OCI-LY1 (cell line): ENCODE results near the gene FGF14.

Experiments used
- H2AFZ ChIP-seq: fragments of 200-600 bp; sonication (generic), shearing (Covaris generic); 2 replicates; pipeline ENCODE4 v1.6.0; 2014; ENCODE audit warnings: antibody characterized with exemption, mild to moderate bottlenecking, low read length
- H3F3A ChIP-seq: fragments of 200-600 bp; sonication (generic), shearing (Covaris generic); 2 replicates; pipeline ENCODE4 v1.6.0; 2014; ENCODE audit warnings: mild to moderate bottlenecking, antibody characterized with exemption, low read length, moderate library complexity; ENCODE audit not compliant: insufficient read depth
- H3K27ac ChIP-seq: fragments of 200-600 bp; sonication (generic); 2 replicates; pipeline ENCODE4 v1.5.1; 2014; ENCODE audit warnings: low read length, mixed run types, mild to moderate bottlenecking, low read depth; ENCODE audit not compliant: poor library complexity, severe bottlenecking
- H3K27me3 ChIP-seq: fragments of 200-600 bp; sonication (generic); 2 replicates; pipeline ENCODE4 v1.6.0; 2014; ENCODE audit warnings: antibody characterized with exemption, mild to moderate bottlenecking, low read length, moderate library complexity; ENCODE audit not compliant: insufficient read depth
- H3K36me3 ChIP-seq: fragments of 200-600 bp; sonication (generic); 2 replicates; pipeline ENCODE4 v1.6.1; 2014; ENCODE audit warnings: mild to moderate bottlenecking, antibody characterized with exemption, low read length, moderate library complexity, mixed read lengths; ENCODE audit not compliant: insufficient read depth
- H3K4me1 ChIP-seq: fragments of 200-600 bp; sonication (generic); 2 replicates; pipeline ENCODE4 v1.5.1; 2014; ENCODE audit warnings: mild to moderate bottlenecking, low read length, moderate library complexity; ENCODE audit not compliant: insufficient read depth, severe bottlenecking
- H3K4me2 ChIP-seq: fragments of 200-600 bp; sonication (generic), shearing (Covaris generic); 2 replicates; pipeline ENCODE4 v1.6.1; 2014; ENCODE audit warnings: low read length
- H3K4me3 ChIP-seq: fragments of 200-600 bp; sonication (generic); 2 replicates; pipeline ENCODE4 v1.5.1; 2014; ENCODE audit warnings: low read length, low read depth, mild to moderate bottlenecking, mixed read lengths; ENCODE audit not compliant: poor library complexity, severe bottlenecking
- H3K79me2 ChIP-seq: fragments of 200-600 bp; shearing (Covaris generic); 2 replicates; pipeline ENCODE4 v1.6.1; 2016; ENCODE audit warnings: mixed run types, low read length, mixed read lengths; ENCODE audit not compliant: insufficient read depth
- H3K9ac ChIP-seq: fragments of 200-600 bp; sonication (generic), shearing (Covaris generic); 2 replicates; pipeline ENCODE4 v1.6.1; 2014; ENCODE audit warnings: mild to moderate bottlenecking, low read length, mixed read lengths
- H3K9me2 ChIP-seq: fragments of 200-600 bp; sonication (generic), shearing (Covaris generic); 2 replicates; pipeline ENCODE4 v1.6.1; 2014; ENCODE audit warnings: low read depth, mild to moderate bottlenecking, low read length, mixed read lengths
- H3K9me3 ChIP-seq: fragments of 200-600 bp; shearing (Covaris generic); 2 replicates; pipeline ENCODE4 v1.6.1; 2014; ENCODE audit warnings: low read length, mixed read lengths
- H4K20me1 ChIP-seq: fragments of 200-600 bp; sonication (generic), shearing (Covaris generic); 2 replicates; pipeline ENCODE4 v1.6.0; 2016; ENCODE audit warnings: mild to moderate bottlenecking, low read length; ENCODE audit not compliant: insufficient read depth
- CTCF ChIP-seq: fragments of 200-600 bp; sonication (generic), shearing (Covaris generic); IDR thresholded peaks from 2 replicates; pipeline ENCODE4 v1.5.1; 2017; ENCODE audit warnings: mild to moderate bottlenecking, antibody characterized with exemption, low read length, moderate library complexity, mixed read lengths
- EZH2 ChIP-seq: fragments of 200-600 bp; sonication (generic), shearing (Covaris generic); IDR thresholded peaks from 2 replicates; pipeline ENCODE4 v1.8.0; 2017; ENCODE audit warnings: borderline replicate concordance, mixed run types, mild to moderate bottlenecking, antibody characterized with exemption, low read length, moderate library complexity, mixed read lengths

The FGF14 gene

GRCh38 chr13:102261316-102261715, 140.5 kb downstream of the FGF14 start:
- Histone ChIP-seq H3K27ac (no peak overlapping the region), H3K79me2 (no peaks in the 10 kb centered on the region), H3K9me3 (no peaks in the 10 kb centered on the region), H3K27me3 (no peaks in the 10 kb centered on the region), H2AFZ (no peak overlapping the region), H3K4me2 (no peak overlapping the region), H3K4me1 (no peaks in the 10 kb centered on the region), H3K9me2 (no peaks in the 10 kb centered on the region), H3F3A (no peaks in the 10 kb centered on the region), H4K20me1 (no peaks in the 10 kb centered on the region), H3K9ac (no peak overlapping the region), H3K4me3 (no peak overlapping the region), H3K36me3 (no peaks in the 10 kb centered on the region)
- TF ChIP-seq CTCF (no peak), EZH2 (no peak)

- no peak overlapping the region for H3K4me2 ChIP-seq
- no peak overlapping the region for H2AFZ ChIP-seq
These were observed 141.6 kb downstream of the FGF14 start for GRCh38 chr13:102260256-102260655.

GRCh38 chr13:102255409-102255808, 146.4 kb downstream of the FGF14 start:
- Histone ChIP-seq H3K27ac (no peak overlapping the region), H3K79me2 (no peaks in the 10 kb centered on the region), H2AFZ (no peak overlapping the region), H3K9me3 (no peaks in the 10 kb centered on the region), H3F3A (no peaks in the 10 kb centered on the region), H3K4me2 (no peak overlapping the region), H3K9ac (no peak overlapping the region), H3K4me3 (no peak overlapping the region), H4K20me1 (no peaks in the 10 kb centered on the region), H3K27me3 (no peaks in the 10 kb centered on the region), H3K36me3 (no peaks in the 10 kb centered on the region), H3K4me1 (no peaks in the 10 kb centered on the region), H3K9me2 (no peaks in the 10 kb centered on the region)
- TF ChIP-seq CTCF = no peak
- no peak for TF ChIP-seq EZH2

More at GRCh38 chr13:102260256-102260655, 141.6 kb downstream of the FGF14 start:
- H3K9me3 ChIP-seq = no peaks in the 10 kb centered on the region
- H3K9me2 ChIP-seq = no peaks in the 10 kb centered on the region
- no peaks in the 10 kb centered on the region for H3F3A ChIP-seq
- no peaks in the 10 kb centered on the region for H3K36me3 ChIP-seq
- H3K4me1 ChIP-seq = no peaks in the 10 kb centered on the region
- no peaks in the 10 kb centered on the region for H3K79me2 ChIP-seq
- no peak for TF ChIP-seq EZH2
- no peak for TF ChIP-seq CTCF
- no peak overlapping the region for H3K9ac ChIP-seq
- no peaks in the 10 kb centered on the region for H4K20me1 ChIP-seq
- H3K27me3 ChIP-seq = no peaks in the 10 kb centered on the region
- no peak overlapping the region for H3K27ac ChIP-seq
- no peak overlapping the region for H3K4me3 ChIP-seq
